HG02763 (cell line): Measurements from ENCODE around the gene FAM168B.
"Not testable (repeated sequence)": the region's sequence is repeated elsewhere in the genome, so short reads cannot be mapped to it uniquely, and the experiment has no call there.

Experiments used
- ATAC-seq: cut with Tn5 transposase; IDR thresholded peaks from one replicate; pipeline ENCODE4 v1.9.1; 2021; ENCODE audit warnings: mild to moderate bottlenecking, moderate library complexity; ENCODE audit not compliant: unreplicated experiment

FAM168B gene

DNA sequence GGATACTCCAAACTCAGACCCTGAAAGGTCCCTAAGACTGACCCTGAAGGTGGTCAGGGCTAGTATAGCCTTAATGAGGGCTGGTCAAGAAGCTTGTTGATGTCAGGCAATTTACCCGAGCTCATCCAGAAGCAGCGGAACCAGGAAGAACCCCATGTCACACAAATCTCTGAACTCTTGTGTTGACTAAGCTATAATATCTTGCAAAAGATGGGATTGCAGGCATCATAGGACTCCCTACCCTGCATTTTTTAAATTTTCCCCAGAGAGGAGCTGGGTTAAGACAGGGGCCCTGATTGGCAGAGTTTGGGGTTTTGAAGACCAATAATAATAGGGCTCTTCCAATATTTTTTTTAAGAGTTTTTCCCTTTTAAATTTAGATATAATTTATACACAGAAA, 9.9 kb upstream of the FAM168B start:
- no peak for ATAC-seq

DNA sequence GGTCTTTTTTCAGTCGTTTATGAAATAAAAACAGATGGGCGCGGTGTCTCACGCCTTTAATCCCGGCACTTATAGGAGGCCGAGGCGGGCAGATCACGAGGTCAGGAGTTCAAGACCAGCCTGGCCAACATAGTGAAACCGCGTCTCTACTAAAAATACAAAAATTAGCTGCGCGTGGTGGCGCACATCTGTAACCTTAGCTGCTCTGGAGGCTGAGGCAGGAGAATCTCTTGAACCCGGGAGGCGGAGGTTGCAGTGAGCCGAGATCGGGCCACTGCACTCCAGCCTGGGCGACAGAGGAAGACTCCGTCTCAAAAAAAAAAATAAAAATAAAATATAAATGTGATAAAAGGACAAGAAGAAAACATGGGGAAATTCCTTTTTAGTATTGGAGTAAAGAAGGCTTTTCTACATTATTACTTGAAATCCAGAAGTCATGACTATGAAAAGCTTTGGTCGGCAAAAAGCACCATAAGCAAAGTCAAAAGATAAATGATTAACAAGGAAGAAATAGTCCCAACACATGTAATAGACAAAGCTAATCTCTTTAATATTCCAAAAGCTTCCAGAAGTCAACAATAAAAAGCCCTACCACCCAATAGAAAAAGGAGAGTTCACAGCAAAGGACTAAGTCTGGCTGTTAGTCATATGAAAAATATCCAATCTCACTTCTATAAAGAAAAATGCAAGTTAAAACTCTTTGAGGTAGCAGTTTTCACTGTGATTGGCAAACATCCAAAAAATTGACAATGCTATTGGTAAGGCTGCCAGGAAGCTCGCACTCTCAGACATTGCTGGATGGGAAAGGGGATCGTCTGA, 1.4 kb upstream of the FAM168B start:
- ATAC-seq, result no peak

DNA sequence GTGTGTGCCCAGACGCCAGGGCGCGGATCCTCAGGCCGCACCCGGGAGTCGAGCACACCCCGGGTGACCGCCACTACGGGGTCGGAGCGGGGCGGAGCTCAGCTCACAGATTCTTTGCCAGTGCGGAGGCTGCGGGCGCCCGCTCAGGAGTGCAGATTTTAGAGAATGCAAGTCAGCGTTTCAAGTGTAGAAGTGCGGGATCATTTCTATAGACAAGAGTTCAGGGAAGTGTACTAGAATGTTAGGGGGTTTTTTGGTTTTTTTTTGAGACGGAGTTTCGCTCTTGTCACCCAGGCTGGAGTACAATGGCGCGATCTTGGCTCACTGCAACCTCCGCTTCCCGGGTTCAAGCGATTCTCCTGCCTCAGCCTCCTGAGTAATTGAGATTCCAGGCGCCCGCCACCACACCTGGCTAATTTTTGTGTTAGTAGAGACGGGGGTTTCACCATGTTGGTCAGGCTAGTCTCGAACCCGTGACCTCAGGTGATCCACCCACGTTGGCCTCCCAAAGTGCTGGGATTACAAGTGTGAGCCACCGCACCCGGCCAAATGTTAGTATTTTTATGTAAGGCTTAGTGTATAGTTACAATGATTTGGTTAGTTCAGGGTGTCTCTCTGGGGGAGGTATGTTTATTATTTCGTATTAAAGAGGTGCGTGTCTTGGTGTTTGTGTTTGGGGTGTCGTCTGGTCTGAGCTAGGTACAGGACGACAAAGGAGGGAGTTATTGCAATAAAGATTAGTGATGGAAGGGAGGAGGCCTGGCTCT, 619 bp upstream of the FAM168B start:
- peak; percentile 65 for ATAC-seq

DNA sequence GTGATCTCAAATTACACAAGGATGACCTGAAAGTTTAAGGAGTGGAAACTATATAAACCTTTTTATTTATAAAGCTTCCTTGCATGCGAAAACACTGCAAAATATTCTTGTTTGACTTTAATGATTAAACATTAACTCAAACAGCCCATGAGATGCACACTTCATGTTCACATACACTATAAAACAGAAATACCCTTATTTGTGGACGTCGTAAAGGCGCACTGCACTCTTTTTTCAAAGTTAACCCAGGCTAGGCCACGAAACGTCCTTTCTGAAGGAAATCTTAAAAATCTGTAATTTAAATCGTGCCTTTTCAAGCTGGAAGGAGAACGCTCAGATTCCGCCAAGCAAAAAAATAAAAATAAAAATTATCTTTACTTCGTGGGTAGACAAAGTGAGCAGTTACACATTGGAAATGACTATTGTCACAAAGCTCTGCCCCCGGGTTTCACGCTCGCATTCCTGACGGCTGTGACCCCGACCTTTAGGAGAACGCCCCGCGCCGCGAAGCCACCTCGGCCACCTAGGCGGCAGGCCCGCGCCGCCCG, 728 bp downstream of the FAM168B start:
- ATAC-seq, result no peak

DNA sequence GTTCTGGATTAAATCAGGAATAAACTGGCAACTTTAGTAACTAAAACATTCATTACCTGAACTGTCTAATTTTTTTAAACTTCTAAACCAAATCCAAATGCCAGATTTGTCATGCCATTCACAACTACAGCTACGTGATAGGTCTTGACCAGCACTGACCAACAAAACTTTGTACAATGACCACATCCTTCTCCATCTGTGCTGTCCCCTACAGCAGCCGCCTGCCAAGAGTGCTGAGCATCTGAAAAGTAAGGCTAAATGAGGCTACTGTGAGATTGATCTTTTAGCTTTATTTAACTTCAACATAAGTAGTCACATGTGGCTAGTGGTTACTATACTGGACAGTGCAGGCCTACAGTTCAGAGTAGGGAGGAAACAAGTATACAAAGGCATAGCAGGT, 7.6 kb downstream of the FAM168B start:
- no peak for ATAC-seq

DNA sequence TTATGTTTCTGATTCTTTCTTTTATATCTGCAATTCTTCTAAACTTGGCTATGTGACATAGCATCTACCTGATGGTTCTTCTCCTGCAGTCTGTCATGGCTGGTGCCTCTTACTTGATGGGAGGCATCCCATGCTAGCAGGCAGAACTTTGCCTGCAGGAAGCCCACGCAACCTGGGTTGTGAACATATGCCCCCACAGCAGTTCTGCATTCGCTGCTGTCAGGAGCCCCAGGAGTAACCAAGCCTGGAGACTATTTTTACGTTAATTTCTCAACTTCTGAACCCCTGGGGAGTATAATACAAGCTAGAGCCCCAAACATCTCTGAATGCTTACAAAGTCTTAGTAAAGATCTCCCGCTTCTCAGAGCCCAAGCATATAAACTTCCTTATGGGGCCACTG, 12.1 kb downstream of the FAM168B start:
- ATAC-seq, result no peak

DNA sequence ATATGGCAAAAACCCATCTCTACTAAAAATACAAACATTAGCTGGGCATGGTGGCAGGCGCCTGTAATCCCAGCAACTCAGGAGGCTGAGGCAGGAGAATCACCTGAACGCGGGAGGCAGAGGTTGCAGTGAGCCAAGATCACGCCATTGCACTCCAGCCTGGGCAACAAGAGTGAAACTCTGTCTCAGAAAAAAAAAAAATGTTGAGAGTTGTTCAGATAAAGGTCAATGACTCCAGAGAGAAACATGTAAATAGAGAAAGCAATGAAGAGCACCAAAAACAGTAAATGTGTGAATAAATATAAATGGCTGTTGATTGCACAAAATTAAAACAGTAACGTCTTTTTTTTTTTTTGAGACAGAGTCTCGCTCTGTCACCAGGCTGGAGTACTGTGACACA, 13.3 kb downstream of the FAM168B start:
- not testable (repeated sequence) for ATAC-seq

DNA sequence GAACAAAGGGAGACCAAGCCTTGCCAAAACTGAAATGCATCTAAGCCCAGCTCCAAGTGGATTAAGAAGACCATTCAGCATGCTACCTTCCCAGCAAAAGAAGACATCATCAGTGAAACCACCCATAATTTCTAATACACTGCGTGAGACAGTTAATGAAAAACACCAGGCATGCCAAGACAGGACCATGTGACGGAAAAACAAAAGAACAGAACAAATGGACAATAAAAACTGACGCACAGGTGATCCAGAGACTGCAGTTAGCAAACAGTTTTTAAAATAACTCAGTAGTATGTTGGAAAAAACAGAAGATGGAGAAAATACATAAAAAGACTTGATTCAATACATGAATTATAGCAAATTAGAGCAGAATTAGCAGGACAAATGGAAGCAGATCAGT, 15.3 kb downstream of the FAM168B start:
- no peak for ATAC-seq

DNA sequence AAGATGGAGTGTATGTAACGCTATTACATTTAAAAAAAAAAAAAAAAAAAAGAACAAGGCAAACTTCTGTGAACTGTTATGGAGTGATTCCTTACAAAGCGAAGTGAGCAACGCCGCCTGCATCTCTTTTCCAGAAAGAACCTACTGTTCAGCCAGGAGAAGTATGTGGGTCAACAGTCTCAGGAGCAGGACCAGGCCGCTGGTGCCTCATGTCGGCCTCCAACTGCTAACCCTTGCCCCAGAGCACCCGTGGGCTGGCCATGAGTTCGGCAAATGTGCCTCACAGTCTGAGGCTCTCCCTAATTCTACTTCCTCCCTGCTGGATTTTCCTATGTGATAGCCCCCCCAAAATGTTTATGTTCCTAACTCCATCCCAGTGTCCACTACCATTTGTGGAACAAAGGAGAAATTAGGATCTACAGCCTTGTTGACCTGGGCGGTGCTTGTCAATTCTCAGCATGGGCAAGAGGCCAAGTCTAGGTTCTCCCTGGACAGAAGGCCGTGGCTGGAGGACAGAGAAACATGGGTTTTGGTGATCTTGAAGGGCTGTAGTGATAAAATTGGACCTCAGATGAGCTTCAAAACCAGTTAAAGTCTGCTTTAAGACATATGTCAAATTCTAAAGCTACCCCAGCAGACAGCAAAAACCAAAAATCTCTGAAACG, 15.9 kb downstream of the FAM168B start:
- ATAC-seq, result no peak

DNA sequence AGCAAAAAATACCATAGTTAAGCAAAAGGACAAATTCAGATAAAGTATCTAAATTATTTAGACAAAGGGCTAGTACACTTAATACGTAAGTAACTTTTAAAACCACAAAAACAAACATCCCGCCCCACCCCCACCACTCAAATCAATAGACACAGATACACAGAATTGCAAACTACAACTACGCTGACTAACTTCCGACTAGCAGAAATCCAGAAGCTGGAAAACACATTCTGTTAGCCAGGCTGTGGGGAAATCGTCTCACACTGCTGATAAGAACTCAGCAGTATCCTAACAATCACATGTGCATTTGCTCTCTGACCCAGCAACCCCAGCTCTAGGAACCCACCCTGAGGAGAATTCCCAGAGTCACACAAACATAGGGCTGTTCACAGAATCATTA, 16.6 kb downstream of the FAM168B start:
- ATAC-seq, result no peak

DNA sequence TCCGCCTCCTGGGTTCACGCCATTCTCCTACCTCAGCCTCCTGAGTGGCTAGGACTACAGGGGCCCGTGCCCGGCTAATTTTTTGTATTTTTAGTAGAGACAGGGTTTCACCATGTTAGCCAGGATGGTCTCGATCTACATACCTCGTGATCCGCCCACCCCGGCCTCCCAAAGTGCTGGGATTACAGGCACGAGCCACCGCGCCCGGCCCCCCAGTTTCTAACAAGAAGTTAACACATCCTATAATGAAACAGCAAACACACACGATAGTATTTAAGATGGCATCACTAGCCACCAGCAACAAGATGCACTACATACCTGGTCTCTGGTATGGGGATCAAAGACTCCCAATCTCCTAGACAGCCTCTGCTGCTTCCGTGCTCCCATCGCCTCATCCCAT, 17.7 kb downstream of the FAM168B start:
- not testable (repeated sequence) for ATAC-seq

DNA sequence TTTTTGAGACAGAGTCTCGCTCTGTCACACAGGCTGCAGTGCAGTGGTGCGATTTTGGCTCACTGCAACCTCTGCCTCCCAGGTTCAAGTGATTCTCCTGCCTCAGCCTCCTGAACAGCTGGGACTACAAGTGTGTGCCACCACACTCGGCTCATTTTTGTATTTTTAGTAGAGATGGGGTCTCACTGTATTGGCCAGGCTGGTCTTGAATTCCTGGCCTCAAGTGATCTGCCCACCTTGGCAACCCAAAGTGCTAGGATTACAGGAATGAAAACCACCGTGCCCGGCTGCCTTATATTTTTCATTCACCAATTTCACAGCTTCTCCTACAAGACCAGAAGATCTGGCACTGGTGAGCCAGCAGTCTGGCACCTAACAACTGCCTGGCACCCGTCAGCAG, 25.1 kb downstream of the FAM168B start:
- not testable (repeated sequence) for ATAC-seq

DNA sequence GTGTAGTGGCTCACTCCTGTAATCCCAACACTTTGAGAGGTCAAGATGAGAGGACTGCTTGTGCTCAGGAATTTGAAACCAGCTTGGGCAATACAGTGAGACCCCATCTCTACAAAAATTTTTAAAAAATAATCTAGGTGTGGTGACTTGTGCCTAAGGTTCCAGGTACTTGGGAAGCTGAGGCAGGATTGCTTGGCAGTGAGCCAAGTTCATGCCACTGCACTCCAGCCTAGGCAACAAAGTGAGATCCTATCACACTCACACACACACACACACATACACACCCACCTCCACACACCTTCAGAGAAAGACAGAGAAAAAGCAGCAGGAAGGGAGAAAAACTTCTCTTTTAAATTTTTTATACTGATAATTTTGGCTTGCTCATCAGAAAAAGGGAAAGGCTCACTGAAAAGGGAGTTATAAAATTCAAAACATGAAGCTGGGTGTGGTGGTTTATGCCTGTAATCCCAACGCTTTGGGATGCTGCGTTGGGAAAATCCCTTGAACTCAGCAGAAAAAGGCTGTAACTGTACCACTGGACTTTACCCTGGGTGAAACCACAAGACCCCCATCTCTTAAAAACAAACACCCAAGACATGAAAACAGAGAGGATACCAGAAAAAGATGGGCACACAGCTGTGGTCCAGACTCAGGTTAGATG, 25.7 kb downstream of the FAM168B start:
- ATAC-seq, result no peak

DNA sequence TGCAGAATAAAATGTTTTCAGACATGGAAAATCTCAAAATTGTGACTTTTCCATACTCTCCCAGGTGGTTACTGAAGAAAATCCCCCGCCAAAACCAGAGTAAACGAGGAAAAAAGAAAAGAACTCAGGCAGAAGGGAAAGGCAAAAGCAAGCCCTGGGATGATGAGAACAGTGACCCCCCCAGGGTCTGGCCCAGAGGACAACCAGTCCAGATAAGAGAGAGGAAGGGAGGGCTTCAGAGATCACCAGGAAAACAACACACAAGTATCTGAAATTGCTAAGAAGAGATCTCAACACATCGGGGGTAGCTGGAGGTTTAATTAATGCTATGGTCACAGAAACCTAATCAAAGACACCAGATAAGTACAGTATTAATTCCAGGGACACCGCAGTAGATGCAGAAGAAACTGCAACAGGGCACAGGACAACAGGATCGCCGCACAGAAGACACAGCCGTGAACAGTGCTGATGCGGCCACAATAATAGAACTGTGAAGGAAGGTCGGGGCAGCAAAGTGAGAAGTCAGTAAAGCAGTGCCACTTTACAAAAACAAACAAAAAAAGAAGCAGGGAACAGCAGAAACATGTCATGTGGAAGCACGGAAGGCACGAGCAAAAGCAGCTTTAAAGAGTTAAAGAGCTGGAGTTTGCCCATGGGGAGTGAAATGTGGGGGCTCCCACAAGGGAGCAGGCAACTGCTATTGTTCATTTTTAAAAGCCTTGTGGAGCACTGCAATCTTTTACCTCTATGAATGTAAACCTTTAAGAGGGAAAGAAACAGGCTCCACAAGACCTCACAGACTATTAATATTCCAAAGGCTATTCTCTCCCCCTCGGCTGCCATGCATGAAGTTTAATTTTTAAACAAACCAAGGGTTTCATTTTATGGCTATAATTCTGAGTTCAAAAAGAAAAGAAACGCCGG, 28.4 kb downstream of the FAM168B start:
- ATAC-seq, result no peak

DNA sequence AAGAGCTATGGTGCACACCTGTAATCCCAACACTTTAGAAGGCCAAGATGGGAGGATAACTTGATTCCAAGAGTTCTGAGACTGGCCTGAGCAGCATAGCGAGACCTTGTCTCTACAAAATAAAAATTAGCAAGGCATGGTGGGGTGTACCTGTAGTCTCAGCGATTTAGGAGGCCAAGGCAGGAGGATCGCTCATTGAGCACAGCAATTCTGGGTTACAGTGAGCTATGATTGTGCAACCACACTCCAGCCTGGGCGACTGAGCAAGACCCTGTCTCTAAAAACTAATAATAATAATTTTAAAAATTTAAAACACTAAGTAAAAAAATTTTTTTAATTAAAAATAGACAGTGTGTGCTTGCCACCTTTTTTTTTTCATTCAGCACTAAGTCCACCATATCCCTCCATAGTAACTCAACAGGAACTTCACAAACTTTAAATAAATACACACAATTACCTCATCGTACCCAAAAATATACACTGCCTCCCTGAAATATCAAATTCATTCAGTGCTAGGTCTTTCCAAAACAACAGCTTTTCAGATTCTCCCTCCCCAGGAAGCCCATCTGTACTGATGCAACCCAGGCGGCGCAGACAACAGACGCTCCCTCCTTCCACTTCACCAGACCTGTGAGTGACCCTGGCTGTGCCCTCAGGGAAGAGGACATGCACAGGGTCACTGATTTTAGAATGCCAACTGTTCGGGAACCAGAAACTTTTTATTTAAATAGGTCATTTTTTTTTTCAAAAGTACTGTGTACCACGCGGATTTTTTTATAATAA, 29.6 kb downstream of the FAM168B start:
- ATAC-seq, result no peak

DNA sequence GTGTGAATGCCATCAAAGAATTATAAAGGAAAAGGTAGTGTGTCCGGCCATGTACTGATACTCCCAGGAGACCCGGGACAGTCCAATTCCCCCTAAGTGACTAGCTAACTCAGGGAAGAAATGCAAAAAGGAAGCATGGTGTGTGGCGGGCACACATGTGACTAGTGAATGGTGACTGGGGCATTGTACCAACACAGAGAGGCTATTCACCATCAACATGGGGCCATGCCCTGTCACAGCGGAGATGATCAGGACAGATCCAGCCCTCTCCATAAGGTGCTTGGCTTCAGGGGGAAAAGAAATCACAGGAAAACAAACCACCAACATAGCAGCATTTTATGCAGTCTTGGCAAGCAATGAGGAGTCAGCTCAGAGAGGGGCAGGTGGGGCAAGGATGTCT, 34.3 kb downstream of the FAM168B start:
- ATAC-seq, result no peak

DNA sequence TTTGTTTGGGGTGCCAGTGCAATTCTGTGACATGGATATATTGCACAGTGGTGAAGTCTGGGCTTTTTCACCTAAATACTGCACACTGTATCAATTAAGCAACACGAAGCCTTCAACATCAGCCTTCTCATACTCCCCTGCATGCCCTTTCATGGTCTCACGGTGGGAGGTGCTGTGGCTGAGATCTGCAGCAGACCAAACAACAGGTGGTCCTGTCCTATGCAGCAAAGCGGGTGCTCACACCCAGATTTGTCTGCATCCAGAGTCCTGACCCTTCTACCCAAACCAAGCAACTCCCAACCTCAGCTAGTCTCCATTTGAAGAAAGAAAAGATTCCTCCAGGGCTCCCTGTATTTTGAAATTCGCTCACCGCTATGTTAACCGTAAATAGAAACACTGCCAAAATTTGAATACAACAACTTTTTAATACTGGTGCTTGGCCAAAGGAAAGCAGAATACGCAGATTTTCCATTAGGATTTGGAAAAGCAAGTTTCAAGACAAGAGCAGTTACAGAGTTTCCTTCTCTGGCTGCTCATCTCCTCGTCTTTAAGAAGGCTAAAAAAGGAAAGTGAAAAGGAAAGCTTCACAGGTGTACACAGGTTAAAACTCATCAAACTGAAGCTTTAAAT, 34.9 kb downstream of the FAM168B start:
- ATAC-seq, result no peak

DNA sequence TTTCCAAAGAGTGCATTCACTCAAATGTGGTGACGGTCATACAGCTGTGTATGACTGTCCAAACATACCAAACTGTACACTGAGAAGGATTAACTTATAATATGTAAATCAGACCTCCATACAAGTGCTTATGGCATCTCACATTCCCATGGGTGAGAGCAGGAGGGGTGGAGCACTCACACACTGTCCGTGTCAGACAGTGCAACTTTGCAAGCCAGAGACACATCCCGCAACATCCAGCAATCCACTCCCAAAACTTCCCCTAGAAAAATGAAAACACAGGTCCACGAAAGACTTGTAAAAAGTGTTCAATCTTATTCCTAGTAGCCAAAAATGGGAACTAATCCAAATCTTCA, 36.4 kb downstream of the FAM168B start:
- no peak for ATAC-seq
